ENCODE results near the gene ZNF385B. TPM values are rescaled to one million over a fixed set of nuclear protein-coding genes. Genes with fewer than 3 reads are reported as not detected.

ZNF385B gene
- total and polyA plus RNA-seq, 2 donors (not counting 1 experiment from before 2014, with no cell fraction given): not detected

DNA sequence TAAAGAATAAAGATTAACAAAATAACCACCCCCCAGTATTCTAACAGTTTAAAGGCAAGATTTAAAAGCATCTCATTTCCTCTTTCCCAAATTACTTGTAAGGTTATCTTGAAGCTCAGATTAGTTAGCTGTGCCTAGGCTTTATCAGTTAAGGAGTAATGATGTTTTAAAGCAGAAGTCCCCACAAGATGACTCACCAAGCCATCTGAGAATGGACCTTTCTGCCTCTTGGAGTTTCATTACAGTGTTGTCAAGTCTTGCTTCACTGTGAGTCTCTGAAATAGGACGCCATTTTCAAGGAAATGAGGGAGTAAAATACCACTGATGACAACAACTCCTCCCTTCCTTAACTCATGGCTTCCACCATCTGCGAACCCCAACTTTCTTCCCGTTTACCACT is 35.9 kb downstream of the ZNF385B start:
- POLR2A ChIA-PET: no interaction called here
- no peaks in the 10 kb centered on the region for H3K79me2 ChIP-seq (ENCODE audit: control insufficient read depth, insufficient read depth, low read length)
- H3K36me3 ChIP-seq (replicated peaks in 1 of 2; ENCODE audit: control extremely low read depth in 1 of 2, control insufficient read depth in 1 of 2, extremely low read depth in 1 of 2, insufficient read depth in 2 of 2, low read length in 1 of 2): no peaks in the 10 kb centered on the region
- intact Hi-C loops (cut with micrococcal nuclease): no loop called here
- Mint-ChIP-seq H3K4me3 (no peak overlapping the region), H3K4me1 (no peaks in the 10 kb centered on the region), H3K9me3 (ENCODE audit: insufficient read depth) (no peaks in the 10 kb centered on the region), H3K27ac (no peak overlapping the region), H3K27me3 (peaks cover 4% of the 10 kb centered on the region)
- H3K9ac ChIP-seq (ENCODE audit: low read length): no peak overlapping the region
- ATAC-seq (ENCODE audit: low read depth): no peak
- WGBS (ENCODE audit: insufficient coverage): 90% methylated on average over 2 of the region's 3 CpGs
- H3K4me1 ChIP-seq (ENCODE audit: control insufficient read depth in 2 of 2, insufficient read depth in 2 of 2, low read length in 2 of 2): no peaks in the 10 kb centered on the region
- CTCF ChIA-PET: no interaction called here
- no peaks in the 10 kb centered on the region for H4K20me1 ChIP-seq (ENCODE audit: control insufficient read depth, insufficient read depth, low read length, poor library complexity, severe bottlenecking)
- no peak overlapping the region for H2AFZ ChIP-seq (ENCODE audit: insufficient read depth, low read depth, low read length, poor library complexity, severe bottlenecking)
- no peak for TF ChIP-seq EZH2 (IDR thresholded peaks at IDR 0.05; ENCODE audit: borderline replicate concordance, insufficient read depth, low read depth, low read length, poor library complexity, severe bottlenecking)
- TF ChIP-seq, protein P1, sequence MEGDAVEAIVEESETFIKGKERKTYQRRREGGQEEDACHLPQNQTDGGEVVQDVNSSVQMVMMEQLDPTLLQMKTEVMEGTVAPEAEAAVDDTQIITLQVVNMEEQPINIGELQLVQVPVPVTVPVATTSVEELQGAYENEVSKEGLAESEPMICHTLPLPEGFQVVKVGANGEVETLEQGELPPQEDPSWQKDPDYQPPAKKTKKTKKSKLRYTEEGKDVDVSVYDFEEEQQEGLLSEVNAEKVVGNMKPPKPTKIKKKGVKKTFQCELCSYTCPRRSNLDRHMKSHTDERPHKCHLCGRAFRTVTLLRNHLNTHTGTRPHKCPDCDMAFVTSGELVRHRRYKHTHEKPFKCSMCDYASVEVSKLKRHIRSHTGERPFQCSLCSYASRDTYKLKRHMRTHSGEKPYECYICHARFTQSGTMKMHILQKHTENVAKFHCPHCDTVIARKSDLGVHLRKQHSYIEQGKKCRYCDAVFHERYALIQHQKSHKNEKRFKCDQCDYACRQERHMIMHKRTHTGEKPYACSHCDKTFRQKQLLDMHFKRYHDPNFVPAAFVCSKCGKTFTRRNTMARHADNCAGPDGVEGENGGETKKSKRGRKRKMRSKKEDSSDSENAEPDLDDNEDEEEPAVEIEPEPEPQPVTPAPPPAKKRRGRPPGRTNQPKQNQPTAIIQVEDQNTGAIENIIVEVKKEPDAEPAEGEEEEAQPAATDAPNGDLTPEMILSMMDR (IDR thresholded peaks at IDR 0.05): no peak
- no peaks in the 10 kb centered on the region for H3K27me3 ChIP-seq (replicated peaks in 1 of 4; ENCODE audit: control extremely low read depth in 1 of 4, control insufficient read depth in 3 of 4, insufficient read depth in 4 of 4, low read length in 3 of 4)
- no peak overlapping the region for H3K4me2 ChIP-seq (replicated peaks; ENCODE audit: low read depth, low read length, poor library complexity, severe bottlenecking)
- no peaks in the 10 kb centered on the region for H3K9me3 ChIP-seq (ENCODE audit: control extremely low read depth in 1 of 3, control insufficient read depth in 2 of 3, insufficient read depth in 1 of 3, low read length in 2 of 3)
- H3K4me3 ChIP-seq (ENCODE audit: control extremely low read depth in 1 of 5, extremely low read depth in 1 of 5, insufficient read depth in 1 of 5, low read depth in 2 of 5, low read length in 4 of 5): no peak overlapping the region
- DNase-seq: no peak
- H3K27ac ChIP-seq (ENCODE audit: low read length in 2 of 2): no peak overlapping the region

DNA sequence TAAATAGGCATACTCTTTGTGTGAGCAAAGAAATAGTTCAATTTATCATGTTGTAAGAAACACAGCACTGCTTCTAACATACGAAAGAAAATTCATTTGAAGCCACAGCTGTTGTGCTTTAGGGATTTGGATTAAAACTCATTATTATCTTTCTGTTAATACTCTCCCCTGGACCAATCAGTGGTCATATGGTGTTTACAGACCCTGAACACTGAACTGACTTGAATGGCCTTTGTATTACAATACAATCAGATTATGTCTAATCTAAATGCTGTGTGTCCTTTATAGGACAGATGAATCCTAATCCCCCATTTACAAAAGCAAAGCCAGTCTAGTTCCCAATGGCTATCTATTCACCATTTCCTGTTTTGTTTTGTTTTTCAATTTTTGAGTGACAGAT is 36.5 kb downstream of the ZNF385B start:
- Histone ChIP-seq H3K9ac (ENCODE audit: low read length) (no peak overlapping the region), H3K4me3 (ENCODE audit: control extremely low read depth in 1 of 5, extremely low read depth in 1 of 5, insufficient read depth in 1 of 5, low read depth in 2 of 5, low read length in 4 of 5) (no peak overlapping the region), H4K20me1 (ENCODE audit: control insufficient read depth, insufficient read depth, low read length, poor library complexity, severe bottlenecking) (no peaks in the 10 kb centered on the region), H3K27me3 (replicated peaks in 1 of 4; ENCODE audit: control extremely low read depth in 1 of 4, control insufficient read depth in 3 of 4, insufficient read depth in 4 of 4, low read length in 3 of 4) (no peaks in the 10 kb centered on the region), H2AFZ (ENCODE audit: insufficient read depth, low read depth, low read length, poor library complexity, severe bottlenecking) (no peak overlapping the region), H3K79me2 (ENCODE audit: control insufficient read depth, insufficient read depth, low read length) (no peaks in the 10 kb centered on the region), H3K9me3 (ENCODE audit: control extremely low read depth in 1 of 3, control insufficient read depth in 2 of 3, insufficient read depth in 1 of 3, low read length in 2 of 3) (no peaks in the 10 kb centered on the region), H3K4me2 (replicated peaks; ENCODE audit: low read depth, low read length, poor library complexity, severe bottlenecking) (no peak overlapping the region), H3K27ac (ENCODE audit: low read length in 2 of 2) (no peak overlapping the region), H3K36me3 (replicated peaks in 1 of 2; ENCODE audit: control extremely low read depth in 1 of 2, control insufficient read depth in 1 of 2, extremely low read depth in 1 of 2, insufficient read depth in 2 of 2, low read length in 1 of 2) (no peaks in the 10 kb centered on the region), H3K4me1 (ENCODE audit: control insufficient read depth in 2 of 2, insufficient read depth in 2 of 2, low read length in 2 of 2) (no peaks in the 10 kb centered on the region)
- WGBS (ENCODE audit: insufficient coverage): no CpG with 5 or more reads among the region's 1 CpG
- no peak for TF ChIP-seq EZH2 (IDR thresholded peaks at IDR 0.05; ENCODE audit: borderline replicate concordance, insufficient read depth, low read depth, low read length, poor library complexity, severe bottlenecking)
- TF ChIP-seq, protein P1 (IDR thresholded peaks at IDR 0.05): no peak
- Mint-ChIP-seq H3K9me3 (ENCODE audit: insufficient read depth) (no peaks in the 10 kb centered on the region), H3K4me3 (no peak overlapping the region), H3K4me1 (no peaks in the 10 kb centered on the region), H3K27ac (no peak overlapping the region), H3K27me3 (peaks cover 3% of the 10 kb centered on the region)
- POLR2A ChIA-PET: no interaction called here
- DNase-seq (no peak), ATAC-seq (ENCODE audit: low read depth) (no peak)
- CTCF ChIA-PET: no interaction called here
- intact Hi-C loops (cut with micrococcal nuclease): no loop called here

Data from B cell (primary cell).